Stimulated activated naive CD8-positive, alpha-beta T cell treated with anti-CD3 and anti-CD28 coated beads, Interleukin-15, Interleukin-2, amounts not matched to agents 100 ng/mL and 50 ng/mL, for 24 hours (primary cell): Measurements from ENCODE around the gene SOCS3.
A peak's percentile ranks its signal among the peaks of the same experiment; 100 is the strongest.

Experiments
- H3K27ac Mint-ChIP-seq: one replicate; pipeline ENCODE4 v1.8.0; 2021; ENCODE audit warnings: mild to moderate bottlenecking, mixed read lengths
- H3K27me3 Mint-ChIP-seq: one replicate; pipeline ENCODE4 v1.8.0; 2021; ENCODE audit warnings: mixed read lengths
- H3K36me3 Mint-ChIP-seq: one replicate; pipeline ENCODE4 v1.8.0; 2021; ENCODE audit warnings: low read depth, mixed read lengths
- H3K4me1 Mint-ChIP-seq: one replicate; pipeline ENCODE4 v1.8.0; 2021; ENCODE audit warnings: low read depth, mixed read lengths
- H3K4me3 Mint-ChIP-seq: one replicate; pipeline ENCODE4 v1.8.0; 2021; ENCODE audit warnings: mild to moderate bottlenecking, mixed read lengths
- H3K9me3 Mint-ChIP-seq: one replicate; pipeline ENCODE4 v1.8.0; 2021; ENCODE audit warnings: mixed read lengths

The SOCS3 gene

DNA sequence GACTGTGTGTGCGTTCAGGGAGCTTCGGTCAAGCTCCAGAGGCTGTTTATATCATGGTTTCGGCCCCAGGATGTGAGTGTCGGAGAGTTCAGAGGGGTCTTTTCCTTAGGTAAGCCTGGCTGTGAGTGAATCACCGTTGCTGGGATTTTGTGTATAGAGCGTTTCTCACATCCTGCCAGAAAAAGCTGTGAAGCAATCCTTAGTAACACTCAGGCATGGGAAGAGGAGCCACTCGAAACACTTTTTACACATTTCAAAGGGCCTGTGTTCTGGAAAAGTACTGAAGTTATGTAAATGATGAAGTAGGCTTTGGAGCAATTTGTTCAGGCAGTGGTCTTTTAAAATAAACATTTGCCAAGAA lies 19.2 kb upstream of the SOCS3 start:
- no peaks in the 10 kb centered on the region for H3K27me3 Mint-ChIP-seq
- H3K9me3 Mint-ChIP-seq: no peaks in the 10 kb centered on the region
- H3K27ac Mint-ChIP-seq: peak overlapping the region; percentile 96
- H3K36me3 Mint-ChIP-seq: peaks cover 25% of the 10 kb centered on the region
- peaks cover 59% of the 10 kb centered on the region for H3K4me1 Mint-ChIP-seq
- peak overlapping the region; percentile 98 for H3K4me3 Mint-ChIP-seq

DNA sequence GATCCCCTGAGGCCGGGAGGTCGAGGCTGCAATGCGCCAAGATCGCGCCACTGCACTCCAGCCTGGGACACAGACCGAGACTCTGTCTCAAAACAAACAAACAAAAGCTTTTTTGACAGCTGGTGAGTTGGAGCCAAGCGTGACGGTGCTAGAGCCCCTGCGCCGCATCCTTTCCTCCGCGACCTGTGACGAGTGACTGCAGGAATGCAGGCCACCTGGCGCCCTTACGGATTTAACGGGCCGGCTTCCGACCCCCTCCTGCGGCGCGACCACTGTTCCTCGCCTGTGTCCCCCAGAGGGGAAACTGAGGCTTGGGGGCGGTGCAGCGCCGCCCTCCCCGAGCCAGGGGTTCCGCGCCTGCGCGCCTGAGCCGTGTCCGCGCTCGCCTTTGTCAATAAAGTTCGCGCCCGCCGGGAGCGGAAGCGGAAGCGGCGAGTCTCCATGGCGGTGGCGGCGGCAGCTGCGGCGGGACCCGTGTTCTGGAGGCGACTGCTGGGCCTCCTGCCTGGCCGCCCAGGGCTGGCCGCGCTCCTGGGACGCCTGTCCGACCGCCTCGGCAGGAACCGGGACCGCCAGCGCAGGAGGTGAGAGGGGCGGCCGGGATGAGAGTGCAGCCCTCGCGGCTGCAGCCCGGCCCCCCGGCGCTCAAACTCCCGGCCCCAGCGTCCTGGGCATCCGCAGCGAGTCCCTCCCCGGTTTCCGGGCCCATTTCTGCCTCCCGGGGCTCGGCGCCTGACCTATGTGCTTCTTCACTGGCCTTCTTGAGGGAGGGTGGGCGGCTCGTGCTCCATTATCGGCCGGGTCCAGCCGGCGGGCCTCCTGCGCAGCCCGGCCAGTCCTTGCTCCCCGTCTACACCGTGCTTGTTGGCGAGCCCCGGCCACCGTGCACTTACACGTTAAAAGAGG lies 18.6 kb upstream of the SOCS3 start, which contains the start of gene PGS1:
TSS of gene PGS1 (plus strand) at position 425 of the 906 bp plus-strand sequence. CDS start at position 442, 17 bp downstream.
- Mint-ChIP-seq H3K27ac (peak within 1 kb of the TSS; percentile 96), H3K4me3 (peak within 1 kb of the TSS; percentile 98), H3K36me3 (peaks cover 20% of the 10 kb centered on the region), H3K27me3 (no peaks in the 10 kb centered on the region), H3K9me3 (no peaks in the 10 kb centered on the region), H3K4me1 (peaks cover 53% of the 10 kb centered on the region)

DNA sequence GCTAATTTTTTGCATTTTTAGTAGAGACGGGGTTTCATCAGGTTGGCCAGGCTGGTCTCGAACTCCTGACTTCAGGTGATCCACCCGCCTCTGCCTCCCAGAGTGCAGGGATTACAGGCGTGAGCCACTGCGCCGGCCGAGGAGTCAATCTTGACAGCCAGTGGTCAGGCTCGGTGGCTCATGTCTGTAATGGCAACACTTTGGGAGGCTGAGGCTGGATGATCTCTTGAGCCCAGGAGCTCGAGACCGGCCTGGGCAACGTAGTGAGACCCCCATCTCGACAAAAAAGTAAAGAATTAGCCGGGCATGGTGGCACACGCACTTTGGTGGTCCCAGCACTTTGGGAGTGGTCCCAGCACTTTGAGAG lies 18.0 kb upstream of the SOCS3 start:
- H3K27ac Mint-ChIP-seq: peak overlapping the region; percentile 78
- H3K4me3 Mint-ChIP-seq: peak overlapping the region; percentile 98
- no peaks in the 10 kb centered on the region for H3K9me3 Mint-ChIP-seq
- peaks cover 16% of the 10 kb centered on the region for H3K36me3 Mint-ChIP-seq
- H3K4me1 Mint-ChIP-seq: peaks cover 47% of the 10 kb centered on the region
- no peaks in the 10 kb centered on the region for H3K27me3 Mint-ChIP-seq

DNA sequence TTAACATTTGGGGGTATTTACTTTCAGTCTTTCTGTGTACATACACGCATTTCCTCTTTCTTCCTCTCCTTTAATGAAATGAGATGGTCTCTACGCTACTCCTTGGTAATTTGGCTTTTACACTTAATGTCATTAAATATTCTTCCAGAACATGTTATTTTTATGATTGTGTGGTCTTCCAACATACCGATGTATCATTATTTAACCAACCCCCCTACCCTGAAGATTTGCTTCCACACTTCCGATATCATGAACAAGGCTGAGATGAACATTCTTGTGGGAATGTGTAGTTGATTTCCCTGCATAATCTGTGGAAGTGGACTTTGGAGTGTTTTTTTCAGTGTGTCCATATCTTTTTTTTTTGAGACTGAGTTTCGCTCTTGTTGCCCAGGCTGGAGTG lies 16.3 kb upstream of the SOCS3 start:
- H3K4me1 Mint-ChIP-seq: peaks cover 31% of the 10 kb centered on the region
- H3K9me3 Mint-ChIP-seq: no peaks in the 10 kb centered on the region
- no peak overlapping the region for H3K27ac Mint-ChIP-seq
- no peak overlapping the region for H3K4me3 Mint-ChIP-seq
- H3K27me3 Mint-ChIP-seq: no peaks in the 10 kb centered on the region
- H3K36me3 Mint-ChIP-seq: peaks cover 7% of the 10 kb centered on the region

DNA sequence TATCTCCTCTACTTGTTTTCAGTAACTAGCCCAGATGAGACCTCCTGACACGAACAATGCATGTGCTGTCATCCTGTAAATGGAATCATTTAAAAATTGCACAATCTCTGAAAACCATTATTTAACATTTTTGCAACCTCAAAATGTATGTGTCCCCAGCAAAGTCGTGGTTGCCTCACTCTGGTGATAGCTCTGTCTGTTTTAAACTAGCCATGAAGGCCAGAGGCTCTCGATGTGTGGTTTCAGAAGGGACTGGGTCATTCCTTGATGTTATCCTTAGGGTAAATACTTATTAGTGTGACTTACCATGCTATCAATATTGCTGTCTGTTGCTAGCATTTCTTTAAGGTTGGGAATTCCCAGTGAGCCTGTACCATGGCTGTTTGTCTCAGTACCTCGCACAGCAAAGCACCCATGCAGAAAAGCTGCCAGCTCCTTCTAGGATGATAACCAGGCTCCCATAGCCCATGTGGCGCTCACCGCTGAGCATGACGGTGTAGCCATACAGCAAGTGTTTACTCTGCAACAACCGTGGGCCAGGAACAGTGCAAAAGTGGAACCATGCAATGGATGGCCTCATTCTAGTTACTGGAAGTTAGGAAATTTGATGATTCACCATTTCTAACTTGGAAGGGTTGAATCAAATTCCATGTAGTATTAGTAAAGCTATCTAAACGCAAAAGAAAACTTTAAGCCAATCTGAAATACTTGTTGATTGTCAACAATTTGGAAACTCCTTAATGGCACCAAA lies 15.7 kb upstream of the SOCS3 start:
- Mint-ChIP-seq H3K9me3 (no peaks in the 10 kb centered on the region), H3K27ac (no peak overlapping the region), H3K27me3 (no peaks in the 10 kb centered on the region), H3K4me1 (peaks cover 25% of the 10 kb centered on the region), H3K36me3 (peaks cover 6% of the 10 kb centered on the region), H3K4me3 (no peak overlapping the region)

DNA sequence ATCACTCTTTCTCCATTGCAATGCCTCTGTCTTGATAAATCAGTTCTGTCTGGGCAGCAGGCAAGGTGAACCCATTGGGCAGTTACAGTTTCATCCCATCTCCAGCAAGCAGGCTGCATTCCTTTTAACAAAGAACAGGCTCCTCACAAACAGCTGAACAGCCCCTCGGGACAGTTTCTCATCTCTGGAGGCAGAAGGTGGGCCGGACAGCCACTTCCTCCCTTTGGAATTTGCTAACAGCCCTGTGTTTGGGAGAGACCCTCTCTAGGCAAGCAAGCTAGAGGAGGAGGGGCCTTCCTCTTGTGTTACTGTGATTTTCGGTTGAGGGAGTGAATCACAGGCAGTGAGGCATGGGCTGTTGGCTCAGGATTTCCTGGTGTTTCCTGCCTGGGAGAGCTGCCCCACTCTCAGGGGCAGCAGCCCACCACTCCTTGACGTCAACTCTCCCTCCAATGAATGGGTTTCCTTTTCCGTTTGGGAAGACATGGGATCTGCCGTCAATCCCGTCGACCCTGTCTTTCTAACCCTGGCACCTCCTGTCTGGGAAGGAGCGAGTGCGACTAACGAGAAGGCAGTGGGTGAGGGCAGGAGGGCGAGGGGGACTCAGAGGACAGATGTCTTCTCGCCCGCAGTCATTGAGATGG lies 14.9 kb upstream of the SOCS3 start:
- Mint-ChIP-seq H3K9me3 (no peaks in the 10 kb centered on the region), H3K27ac (no peak overlapping the region), H3K4me3 (no peak overlapping the region), H3K27me3 (no peaks in the 10 kb centered on the region), H3K36me3 (no peaks in the 10 kb centered on the region), H3K4me1 (peaks cover 17% of the 10 kb centered on the region)

DNA sequence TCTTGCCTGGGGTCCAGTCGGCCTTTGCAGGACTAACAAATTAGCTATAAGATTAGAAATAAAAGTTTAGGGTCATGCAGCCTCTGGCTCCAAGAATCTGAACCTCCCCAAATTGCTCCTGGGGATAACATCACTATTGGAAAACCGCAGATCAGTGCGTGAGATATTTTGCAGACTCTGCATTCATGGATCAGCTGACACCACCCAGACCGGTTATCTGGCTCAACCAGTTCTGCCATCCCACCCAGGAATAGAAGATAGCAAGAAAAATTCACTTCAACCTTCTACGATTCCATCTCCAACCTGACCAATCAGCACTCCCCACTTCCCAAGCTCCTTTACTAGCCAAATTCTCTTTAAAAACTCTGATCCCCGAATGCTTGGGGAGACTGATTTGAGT lies 14.3 kb upstream of the SOCS3 start:
- Mint-ChIP-seq H3K27me3 (no peaks in the 10 kb centered on the region), H3K4me3 (no peak overlapping the region), H3K9me3 (no peaks in the 10 kb centered on the region), H3K4me1 (peaks cover 15% of the 10 kb centered on the region), H3K27ac (no peak overlapping the region), H3K36me3 (no peaks in the 10 kb centered on the region)

DNA sequence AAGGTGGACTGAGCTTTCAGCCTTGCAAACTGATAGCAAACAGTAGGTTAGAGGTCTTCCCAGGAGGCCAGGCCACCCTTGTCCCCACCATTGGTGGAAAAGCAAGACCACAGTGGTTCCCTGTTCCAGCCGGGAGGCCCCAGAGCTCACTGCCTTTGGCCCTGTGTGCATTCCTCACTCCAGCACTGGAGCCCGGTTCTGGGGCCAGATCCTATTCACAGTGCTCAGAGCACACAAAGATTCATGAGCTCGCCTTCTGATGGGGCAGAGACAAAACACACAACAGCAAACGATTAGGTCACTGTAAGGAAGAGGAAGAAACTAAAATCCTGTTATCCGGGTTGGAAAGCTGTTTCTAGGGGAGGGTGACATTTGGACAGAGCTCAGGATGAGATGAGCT lies 13.0 kb upstream of the SOCS3 start:
- H3K27ac Mint-ChIP-seq: no peak overlapping the region
- no peaks in the 10 kb centered on the region for H3K9me3 Mint-ChIP-seq
- H3K4me1 Mint-ChIP-seq: peaks cover 11% of the 10 kb centered on the region
- no peak overlapping the region for H3K4me3 Mint-ChIP-seq
- H3K27me3 Mint-ChIP-seq: no peaks in the 10 kb centered on the region
- H3K36me3 Mint-ChIP-seq: no peaks in the 10 kb centered on the region

DNA sequence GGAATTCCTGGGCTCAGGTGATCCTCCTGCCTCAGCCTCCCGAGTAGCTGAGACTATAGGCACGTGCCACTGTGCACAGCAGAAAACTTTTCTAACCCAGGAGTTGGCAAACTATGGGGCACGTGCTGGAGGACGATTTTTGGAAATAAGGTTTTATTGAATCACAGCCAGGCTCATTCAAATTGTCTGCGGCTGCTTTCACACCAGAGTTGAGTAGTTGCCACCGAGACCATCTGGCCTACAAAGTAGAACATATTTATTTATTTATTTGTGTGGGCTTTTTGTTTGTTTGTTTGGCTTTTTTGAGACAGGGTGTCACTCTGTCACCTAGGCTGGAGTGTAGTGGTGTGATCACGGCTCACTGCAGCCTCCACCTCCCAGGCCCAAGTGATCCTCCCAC lies 11.2 kb upstream of the SOCS3 start:
- Mint-ChIP-seq H3K36me3 (no peaks in the 10 kb centered on the region), H3K9me3 (no peaks in the 10 kb centered on the region), H3K27ac (no peak overlapping the region), H3K4me1 (peaks cover 2% of the 10 kb centered on the region), H3K27me3 (peaks cover 3% of the 10 kb centered on the region), H3K4me3 (no peak overlapping the region)

DNA sequence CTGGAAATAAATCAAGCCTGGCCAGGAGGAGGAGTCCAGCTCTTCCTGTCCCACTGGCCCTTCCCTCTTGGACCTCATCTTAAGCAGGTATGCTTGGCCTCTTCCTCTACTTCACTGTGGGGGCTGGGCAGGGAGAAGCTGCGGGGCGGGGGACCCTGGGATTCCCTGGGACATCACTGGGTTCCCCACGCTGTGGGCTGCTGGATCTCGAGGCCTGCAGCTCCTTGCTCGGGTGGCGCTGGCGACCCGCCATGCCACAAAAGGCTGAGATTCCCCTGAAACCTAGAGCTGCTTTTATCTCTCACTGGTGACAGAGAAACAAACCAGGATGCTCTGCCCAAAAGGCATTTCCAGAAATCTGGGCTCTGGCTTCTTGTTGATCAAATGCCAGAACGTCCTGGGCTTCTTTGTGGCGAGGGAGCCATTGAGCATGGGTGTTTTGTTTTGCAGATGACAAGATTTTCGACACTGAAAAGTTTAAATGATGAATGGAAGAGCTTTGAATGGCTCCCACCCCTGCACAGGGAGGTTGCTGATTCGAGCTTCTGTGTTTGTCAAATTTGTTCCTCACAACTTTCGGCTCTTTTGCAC lies 10.0 kb upstream of the SOCS3 start:
- no peaks in the 10 kb centered on the region for H3K36me3 Mint-ChIP-seq
- H3K27ac Mint-ChIP-seq: no peak overlapping the region
- peaks cover 6% of the 10 kb centered on the region for H3K4me1 Mint-ChIP-seq
- no peak overlapping the region for H3K4me3 Mint-ChIP-seq
- H3K27me3 Mint-ChIP-seq: peaks cover 4% of the 10 kb centered on the region
- no peaks in the 10 kb centered on the region for H3K9me3 Mint-ChIP-seq

DNA sequence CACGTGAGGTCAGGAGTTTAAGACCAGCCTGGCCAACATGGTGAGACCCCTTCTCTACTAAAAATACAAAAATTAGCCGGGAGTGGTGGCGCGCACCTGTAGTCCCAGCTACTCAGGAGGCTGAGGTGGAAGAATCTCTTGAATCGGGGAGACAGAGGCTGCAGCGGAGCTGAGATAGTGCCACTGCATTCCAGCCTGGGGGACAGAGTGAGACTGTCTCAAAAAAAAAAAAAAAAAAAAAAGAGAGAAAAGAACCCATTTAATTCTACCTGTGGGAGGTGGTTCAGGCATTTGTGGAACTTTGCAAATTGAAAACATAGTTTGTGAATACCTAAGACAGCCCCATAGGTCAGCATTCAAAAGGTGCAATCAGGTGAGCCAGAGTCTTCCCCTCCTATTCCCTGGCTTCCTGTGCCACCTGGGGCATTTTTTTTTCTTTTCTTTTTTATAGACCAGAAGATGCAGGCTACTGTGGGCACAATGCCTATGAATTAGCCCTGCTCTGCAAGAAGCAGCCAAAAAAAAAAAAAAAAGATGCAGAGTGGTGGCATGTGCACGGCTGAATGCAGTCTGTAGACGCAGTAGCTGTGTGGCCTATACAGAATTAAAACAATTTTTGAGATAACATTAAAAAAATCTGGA lies 9.1 kb upstream of the SOCS3 start:
- no peak overlapping the region for H3K4me3 Mint-ChIP-seq
- H3K27ac Mint-ChIP-seq: no peak overlapping the region
- H3K27me3 Mint-ChIP-seq: peaks cover 4% of the 10 kb centered on the region
- peaks cover 14% of the 10 kb centered on the region for H3K4me1 Mint-ChIP-seq
- no peaks in the 10 kb centered on the region for H3K36me3 Mint-ChIP-seq
- no peaks in the 10 kb centered on the region for H3K9me3 Mint-ChIP-seq

DNA sequence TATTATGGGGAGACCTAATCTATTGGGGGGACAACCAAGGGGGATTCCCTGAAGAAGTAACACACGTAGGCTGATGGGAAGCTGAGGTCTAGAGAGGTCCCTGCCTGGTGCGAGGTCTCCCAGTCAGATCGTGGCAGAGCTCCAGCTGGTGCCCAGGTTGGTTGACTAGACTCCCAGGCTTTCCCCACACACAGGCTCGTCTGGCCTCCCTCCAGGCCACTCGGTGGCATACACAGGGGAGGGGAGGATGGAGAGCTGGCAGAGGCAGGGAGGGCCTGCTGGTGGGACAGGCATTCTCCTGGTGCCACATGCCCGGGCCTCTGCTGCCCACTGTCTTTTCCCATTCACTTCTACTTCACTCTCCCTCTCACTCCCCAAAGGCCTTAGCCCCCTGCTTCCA lies 8.5 kb upstream of the SOCS3 start:
- no peak overlapping the region for H3K27ac Mint-ChIP-seq
- no peaks in the 10 kb centered on the region for H3K36me3 Mint-ChIP-seq
- peaks cover 6% of the 10 kb centered on the region for H3K27me3 Mint-ChIP-seq
- H3K9me3 Mint-ChIP-seq: no peaks in the 10 kb centered on the region
- peaks cover 14% of the 10 kb centered on the region for H3K4me1 Mint-ChIP-seq
- no peak overlapping the region for H3K4me3 Mint-ChIP-seq

DNA sequence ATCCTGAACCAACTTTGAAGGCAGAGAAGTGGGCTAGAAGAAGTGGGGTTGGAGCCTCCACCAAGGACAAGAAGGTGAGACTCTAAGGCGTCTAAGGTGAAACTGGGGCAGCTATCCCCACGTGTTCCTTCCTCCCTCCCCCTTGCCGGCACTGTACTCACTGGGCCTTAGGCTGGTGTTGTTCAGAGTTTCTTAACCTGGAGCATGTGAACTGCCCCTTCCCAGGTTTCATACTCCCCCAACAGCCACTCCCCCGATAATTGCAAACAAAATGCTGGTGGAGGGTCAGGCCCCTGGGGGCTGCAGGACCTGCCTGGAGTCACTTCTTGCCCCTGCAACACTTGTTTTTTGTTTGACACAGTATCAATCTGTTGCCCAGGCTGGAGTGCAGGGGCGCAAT lies 7.3 kb upstream of the SOCS3 start:
- Mint-ChIP-seq H3K4me3 (no peak overlapping the region), H3K27ac (no peak overlapping the region), H3K9me3 (no peaks in the 10 kb centered on the region), H3K27me3 (peaks cover 14% of the 10 kb centered on the region), H3K36me3 (no peaks in the 10 kb centered on the region), H3K4me1 (peaks cover 14% of the 10 kb centered on the region)

DNA sequence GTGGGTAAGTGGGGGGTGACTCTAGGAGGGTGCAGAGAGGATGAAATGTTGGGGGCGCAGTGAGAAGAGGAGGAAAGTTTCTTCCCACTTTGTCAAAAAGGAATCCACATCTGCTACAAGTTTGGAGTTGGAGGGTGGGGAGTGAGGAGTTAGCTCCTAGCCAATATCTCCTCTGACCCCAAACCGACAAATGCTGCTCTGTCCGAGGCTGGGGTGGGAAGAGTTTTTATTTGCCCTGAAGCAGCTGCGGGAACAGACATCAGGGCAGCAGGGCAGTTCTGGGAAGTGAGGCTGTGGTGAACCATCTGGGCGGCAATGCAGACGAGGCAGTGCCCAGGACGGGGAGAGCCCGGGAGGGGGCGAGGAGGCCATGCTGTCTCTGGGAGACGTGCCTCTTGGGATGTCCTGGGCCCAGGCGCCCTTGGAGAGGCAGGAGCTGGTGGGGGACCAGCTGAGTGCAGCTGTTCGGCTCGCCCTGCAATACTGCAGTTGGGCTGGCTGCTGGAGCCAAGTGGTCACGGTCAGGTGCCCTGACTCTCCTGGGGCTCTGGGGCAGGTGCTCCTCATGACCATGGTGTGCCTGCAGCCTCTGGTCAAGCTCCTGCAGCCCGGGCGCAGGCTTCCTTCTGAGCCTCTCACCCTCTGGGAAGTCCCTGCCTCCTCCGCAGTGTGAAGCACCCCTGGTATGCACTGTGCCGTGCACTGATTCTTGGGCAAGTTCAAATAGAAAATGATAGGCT lies 6.4 kb upstream of the SOCS3 start:
- H3K27me3 Mint-ChIP-seq: peaks cover 14% of the 10 kb centered on the region

More for the DNA sequence above, 6.4 kb upstream of the SOCS3 start:
- H3K4me1 Mint-ChIP-seq: peaks cover 14% of the 10 kb centered on the region
- H3K4me3 Mint-ChIP-seq: no peak overlapping the region
- no peaks in the 10 kb centered on the region for H3K36me3 Mint-ChIP-seq
- no peaks in the 10 kb centered on the region for H3K9me3 Mint-ChIP-seq
- H3K27ac Mint-ChIP-seq: no peak overlapping the region
